ENCODE data around the gene KDM1A. TPM values are rescaled to one million over a fixed set of nuclear protein-coding genes. Genes with fewer than 3 reads are reported as not detected.

The KDM1A gene
- total RNA-seq, 1 experiment from 2014 or later = 162 TPM

GRCh38 chr1:23039308-23039826, 20.1 kb downstream of the KDM1A start:
- CTCF ChIA-PET = no interaction called here
- intact Hi-C loops (cut with micrococcal nuclease) = no loop called here
- RAD21 ChIA-PET (ENCODE audit: low non-redundant PET in 1 of 2, low total read pairs in 2 of 2, uncharacterized antibody in 2 of 2, unreplicated experiment in 2 of 2) = no interaction called here
- Histone ChIP-seq H2AFZ (ENCODE audit: low read depth, low read length, poor library complexity, severe bottlenecking) (no peak overlapping the region), H3K27me3 (ENCODE audit: insufficient read depth, low read length) (no peaks in the 10 kb centered on the region), H3K36me3 (ENCODE audit: control insufficient read depth in 1 of 2, insufficient read depth in 2 of 2, low read length in 2 of 2) (no peaks in the 10 kb centered on the region), H4K20me1 (ENCODE audit: insufficient read depth) (peaks cover 27% of the 10 kb centered on the region; the same call in 1 of the 2 replicates), H3K27ac (ENCODE audit: low read depth, low read length) (no peak overlapping the region), H3K4me3 (replicated peaks in 1 of 2; ENCODE audit: low read depth in 1 of 2, low read length in 2 of 2) (no peak overlapping the region), H3K9me3 (ENCODE audit: control insufficient read depth in 1 of 2, insufficient read depth in 1 of 2, low read depth in 1 of 2, low read length in 2 of 2) (no peaks in the 10 kb centered on the region), H3K4me1 (ENCODE audit: control insufficient read depth in 1 of 2, insufficient read depth in 2 of 2, low read length in 2 of 2) (no peaks in the 10 kb centered on the region), H3K9me2 (ENCODE audit: insufficient read depth) (no peaks in the 10 kb centered on the region), H3K9ac (ENCODE audit: low read length) (no peak overlapping the region), H3K4me2 (ENCODE audit: low read length) (no peak overlapping the region), H3K79me2 (ENCODE audit: insufficient read depth, low read length) (peaks cover 95% of the 10 kb centered on the region)
- no TSS peak for BruUV-seq (replicated peaks)
- TF ChIP-seq EGR1 (IDR thresholded peaks at IDR 0.05; ENCODE audit: low read depth) (no peak), ATF3 (IDR thresholded peaks at IDR 0.05) (no peak), JUND (IDR thresholded peaks at IDR 0.05) (no peak), ZNF274 (IDR thresholded peaks at IDR 0.05; ENCODE audit: low read depth, low read length) (no peak), MAX (IDR thresholded peaks at IDR 0.05) (no peak), ZFX (IDR thresholded peaks at IDR 0.05) (no peak)
- DNase-seq (ENCODE audit: low read depth, low spot score) = no peak
- POLR2A ChIA-PET = no interaction called here
- ATAC-seq = no peak

- Histone ChIP-seq H3K9me2 (ENCODE audit: insufficient read depth) (no peaks in the 10 kb centered on the region), H3K4me1 (ENCODE audit: control insufficient read depth in 1 of 2, insufficient read depth in 2 of 2, low read length in 2 of 2) (no peaks in the 10 kb centered on the region), H2AFZ (ENCODE audit: low read depth, low read length, poor library complexity, severe bottlenecking) (no peak overlapping the region), H3K27ac (ENCODE audit: low read depth, low read length) (no peak overlapping the region), H3K4me2 (ENCODE audit: low read length) (no peak overlapping the region), H3K9me3 (ENCODE audit: control insufficient read depth in 1 of 2, insufficient read depth in 1 of 2, low read depth in 1 of 2, low read length in 2 of 2) (no peaks in the 10 kb centered on the region), H3K36me3 (ENCODE audit: control insufficient read depth in 1 of 2, insufficient read depth in 2 of 2, low read length in 2 of 2) (no peaks in the 10 kb centered on the region), H3K9ac (ENCODE audit: low read length) (no peak overlapping the region), H3K27me3 (ENCODE audit: insufficient read depth, low read length) (no peaks in the 10 kb centered on the region), H3K79me2 (ENCODE audit: insufficient read depth, low read length) (peaks cover 95% of the 10 kb centered on the region), H3K4me3 (replicated peaks in 1 of 2; ENCODE audit: low read depth in 1 of 2, low read length in 2 of 2) (no peak overlapping the region), H4K20me1 (ENCODE audit: insufficient read depth) (peaks cover 27% of the 10 kb centered on the region; the same call in 1 of the 2 replicates)
- ChIA-PET POLR2A (no interaction called here), CTCF (no interaction called here), RAD21 (ENCODE audit: low non-redundant PET in 1 of 2, low total read pairs in 2 of 2, uncharacterized antibody in 2 of 2, unreplicated experiment in 2 of 2) (no interaction called here)
- intact Hi-C loops (cut with micrococcal nuclease) = no loop called here
- no peak for ATAC-seq
- BruUV-seq (replicated peaks) = no TSS peak
- no peak for DNase-seq (ENCODE audit: low read depth, low spot score)
- no peak for TF ChIP-seq JUND (IDR thresholded peaks at IDR 0.05)
- no peak for TF ChIP-seq POLR2A (IDR thresholded peaks at IDR 0.05; ENCODE audit: borderline replicate concordance, extremely low read depth, insufficient read depth, insufficient read length)
- TF ChIP-seq ATF3 (IDR thresholded peaks at IDR 0.05) = no peak
- no peak for TF ChIP-seq CEBPB (IDR thresholded peaks at IDR 0.05; ENCODE audit: low read depth)
- TF ChIP-seq SP1 (IDR thresholded peaks at IDR 0.05; ENCODE audit: low read depth) = no peak
Measured at GRCh38 chr1:23040509-23040908, 21.2 kb downstream of the KDM1A start.
